Psoas muscle (tissue), 8 donors: ENCODE data around the gene SMYD3. TPM values are rescaled to one million over a fixed set of nuclear protein-coding genes. Genes with fewer than 3 reads are reported as not detected.

Experiments used
- ATAC-seq, 4 donors: fragments of 200-7000 bp; cut with Tn5 transposase; one replicate each; pipeline ENCODE4 v1.9.1; 2020; ENCODE audit warnings: moderate library complexity in 3 of 4, mild to moderate bottlenecking in 2 of 4
- DNase-seq, 2 donors: peaks; one replicate each; pipeline ENCODE4 v3.0.0-alpha.2; 2020
- H3K27ac ChIP-seq: fragments of 200-600 bp; one replicate; pipeline ENCODE4 v1.8.0; 2022
- H3K27me3 ChIP-seq, 3 donors: fragments of 200-600 bp in 1 of 3; one replicate each; pipeline versions ENCODE4 v1.6.1 to v1.8.0; 2013 to 2022; ENCODE audit warnings: low read length in 2 of 3, mild to moderate bottlenecking in 2 of 3, moderate library complexity in 1 of 3; ENCODE audit not compliant: insufficient read depth in 3 of 3
- H3K36me3 ChIP-seq, 2 donors: fragments of 200-600 bp in 1 of 2; one replicate each; pipeline versions ENCODE4 v1.6.1 to v1.8.0; 2013 to 2022; ENCODE audit warnings: low read depth in 1 of 2, mild to moderate bottlenecking in 1 of 2, moderate library complexity in 1 of 2; ENCODE audit not compliant: insufficient read depth in 1 of 2
- H3K4me1 ChIP-seq: fragments of 200-600 bp; one replicate; pipeline ENCODE4 v1.8.0; 2022
- H3K4me3 ChIP-seq: fragments of 200-600 bp; one replicate; pipeline ENCODE4 v1.8.0; 2022; ENCODE audit warnings: mild to moderate bottlenecking
- H3K9me3 ChIP-seq: fragments of 200-600 bp; one replicate; pipeline ENCODE4 v1.8.0; 2022
- CTCF ChIP-seq: fragments of 200-600 bp; IDR thresholded peaks from one replicate; pipeline ENCODE4 v1.8.0; 2022; ENCODE audit warnings: antibody characterized with exemption
- WGBS, 3 donors: extraction: QIAGEN DNeasy Blood & Tissue Kit; methylation state at CpG; one replicate each; pipeline versions ENCODE4 v1.1.6 to v1.1.7; 2013; 5-methylcytosine and 5-hydroxymethylcytosine counted together
- intact Hi-C, 2 donors: fragments of 100-400 bp; cut with DNase I; formaldehyde crosslinking; loops; one replicate each; pipeline versions ENCODE4 v1.11.0 to v1.14.2; 2022
- polyA plus RNA-seq, 3 donors: library from polyadenylated mRNA; stranded (reverse); fragments of 200-250 nt; gene quantifications; one replicate each; pipeline ENCODE4 v1.2.3, GENCODE V29; 2013
- total RNA-seq, 4 donors: library from RNA; stranded (reverse); fragmentation: NEBNext Ultra II Directional in 2 of 4; extraction: Animal tissue kit (Norgen Biotek cat#: 25700) in 2 of 4; gene quantifications; one replicate each; pipeline versions ENCODE4 v1.2.1 to v1.2.4, GENCODE V29; 2021 to 2023
- donor health status: healthy with polysubstance abuse.
- donor health status: DM: no; HTN: no; CAD: no; lungs with moderate emphysema.
- donor health status: Bipolar disorder and iron deficiency.
- donor health status: healthy.
- donor health status: DM: yes; HTN: yes; CAD: no.
- donor health status: DM: no; HTN: no; CAD: no.
- donor health status: DM: no; HTN: no; CAD: no.
- donor health status: DM: yes; HTN: yes; CAD: no.

SMYD3 gene
- total and polyA plus RNA-seq, 7 donors, result 2.9 to 6.4 (median 4.9) TPM

GRCh38 chr1:246001142-246001836, 505.8 kb downstream of the SMYD3 start:
- 91 to 96% (median 92%) methylated on average over 9 of the region's 9 CpGs for WGBS, 3 donors
- intact Hi-C loops, result loop anchor here in 1 of 2 donors (5.0 kb wide), 1 partner anchor 849 kb away; the partner anchor contains the start of gene KIF26B
- Histone ChIP-seq H3K27ac (no peak overlapping the region), H3K36me3 (no peaks in the 10 kb centered on the region), H3K27me3 (no peaks in the 10 kb centered on the region), H3K9me3 (no peaks in the 10 kb centered on the region), H3K4me1 (peaks cover 5% of the 10 kb centered on the region), H3K4me3 (no peak overlapping the region)
- TF ChIP-seq CTCF, result no peak
- ATAC-seq (no peak), DNase-seq (no peak)

GRCh38 chr1:246000638-246001015, 506.5 kb downstream of the SMYD3 start:
- TF ChIP-seq CTCF, result no peak
- Histone ChIP-seq H3K27me3 (no peaks in the 10 kb centered on the region), H3K4me1 (peaks cover 5% of the 10 kb centered on the region), H3K36me3 (no peaks in the 10 kb centered on the region), H3K27ac (no peak overlapping the region), H3K4me3 (no peak overlapping the region), H3K9me3 (no peaks in the 10 kb centered on the region)
- intact Hi-C loops, result loop anchor here in 1 of 2 donors (5.0 kb wide), 1 partner anchor 848 kb away; the partner anchor contains the start of gene KIF26B
- WGBS, 3 donors, result 95 to 99% (median 96%) methylated on average over 5 of the region's 5 CpGs
- DNase-seq, result no peak
- ATAC-seq, result no peak

- Histone ChIP-seq H3K4me1 (peaks cover 2% of the 10 kb centered on the region), H3K4me3 (no peak overlapping the region), H3K36me3 (no peaks in the 10 kb centered on the region), H3K27me3 (no peaks in the 10 kb centered on the region), H3K27ac (no peak overlapping the region), H3K9me3 (no peaks in the 10 kb centered on the region)
- 73 to 85% (median 82%) methylated on average over 10 of the region's 10 CpGs for WGBS, 3 donors
- no peak for ATAC-seq
- intact Hi-C loops, result loop anchor here in 1 of 2 donors (5.0 kb wide), 1 partner anchor 848 kb away; the partner anchor contains the start of gene KIF26B
- no peak for DNase-seq
- TF ChIP-seq CTCF, result no peak
Measured at GRCh38 chr1:245999697-246000637, 507.1 kb downstream of the SMYD3 start.

- no peak overlapping the region for H3K4me3 ChIP-seq
- H3K27ac ChIP-seq, result no peak overlapping the region
- H3K27me3 ChIP-seq, result no peaks in the 10 kb centered on the region
- no peaks in the 10 kb centered on the region for H3K4me1 ChIP-seq
- intact Hi-C loops, result no loop called here
- H3K36me3 ChIP-seq, result no peaks in the 10 kb centered on the region
- ATAC-seq (peak in 1 of 4 donors; percentile 66), DNase-seq (no peak)
- 66 to 67% (median 66%) methylated on average over 7 of the region's 7 CpGs for WGBS, 3 donors
- no peak for TF ChIP-seq CTCF
- H3K9me3 ChIP-seq, result no peaks in the 10 kb centered on the region
Measured at GRCh38 chr1:245997471-245998258, 509.4 kb downstream of the SMYD3 start.
